GM12892 (cell line): ENCODE results near the gene GGT5.

Experiments
- POLR2AphosphoS5 ChIP-seq: IDR thresholded peaks from 2 replicates; pipeline ENCODE4 v1.6.1; 2011; ENCODE audit warnings: low read depth, low read length, control low read depth
- TAF1 ChIP-seq: IDR thresholded peaks from 2 replicates; pipeline ENCODE4 v1.6.1; 2011; ENCODE audit warnings: low read depth, mild to moderate bottlenecking, control low read depth, low read length, borderline replicate concordance

- TF ChIP-seq POLR2AphosphoS5, result no peak
- no peak for TF ChIP-seq TAF1
These were observed 26.5 kb upstream of the GGT5 start for GRCh38 chr22:24271386-24271854.
